Nephron progenitor cell (in vitro differentiated cells): ENCODE results near the gene SLC6A3.

Experiments used
- DNase-seq: peaks from one replicate; pipeline ENCODE4 v3.0.0; 2021
- H3K27ac Mint-ChIP-seq: 2 replicates; pipeline ENCODE4 v1.8.0; 2021; ENCODE audit warnings: mild to moderate bottlenecking, moderate library complexity, mixed read lengths
- H3K27me3 Mint-ChIP-seq: 2 replicates; pipeline ENCODE4 v1.8.0; 2021; ENCODE audit warnings: mild to moderate bottlenecking, low read depth, mixed read lengths; ENCODE audit not compliant: poor library complexity
- H3K36me3 Mint-ChIP-seq: 2 replicates; pipeline ENCODE4 v1.8.0; 2021; ENCODE audit warnings: low read depth, mixed read lengths
- H3K4me1 Mint-ChIP-seq: 2 replicates; pipeline ENCODE4 v1.8.0; 2021; ENCODE audit warnings: mixed read lengths
- H3K4me3 Mint-ChIP-seq: 2 replicates; pipeline ENCODE4 v1.8.0; 2021; ENCODE audit warnings: mild to moderate bottlenecking, moderate library complexity, mixed read lengths
- H3K9me3 Mint-ChIP-seq: 2 replicates; pipeline ENCODE4 v1.8.0; 2021; ENCODE audit warnings: mild to moderate bottlenecking, moderate library complexity, mixed read lengths
- TF ChIP-seq, protein P1 (sequence below): fragments of 200-600 bp; sonication (generic); IDR thresholded peaks from 2 replicates; pipeline ENCODE4 v1.5.0; 2021; ENCODE audit warnings: antibody characterized with exemption

Gene SLC6A3

DNA sequence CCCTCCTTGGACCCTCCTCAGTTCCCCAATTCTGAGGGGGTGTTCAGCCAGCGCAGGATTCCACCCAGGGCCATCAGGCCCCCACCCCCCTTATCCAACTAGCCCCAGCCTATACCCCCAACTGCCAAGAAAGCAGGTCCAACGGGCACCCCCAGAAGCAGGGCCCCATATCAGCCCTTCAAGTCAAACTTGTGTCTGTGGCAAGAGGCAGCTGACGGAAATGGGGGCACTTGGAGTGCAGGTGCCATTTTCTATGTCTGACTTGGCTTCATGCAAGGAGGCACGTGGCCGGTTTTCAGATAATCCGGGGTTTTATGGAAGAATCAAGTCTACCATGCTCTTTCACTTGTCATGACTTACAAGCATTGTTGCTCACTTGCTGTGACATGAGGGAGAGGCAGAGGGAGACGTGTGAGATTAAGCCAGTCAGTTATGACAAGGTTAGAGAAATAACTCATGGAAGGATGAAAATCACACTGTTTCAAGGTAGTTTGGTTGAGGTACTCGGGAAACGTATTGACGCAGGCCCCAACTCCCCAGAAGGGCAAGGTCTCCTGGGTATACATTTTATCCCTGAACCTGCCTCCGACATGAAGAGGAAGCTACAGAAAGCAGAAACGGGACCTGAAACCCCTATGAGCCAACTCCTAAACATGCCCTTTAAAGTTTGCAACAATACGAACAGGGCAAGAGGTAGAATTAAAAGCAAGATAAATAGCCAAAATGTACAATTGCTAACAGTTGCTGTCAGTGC, 73.8 kb downstream of the SLC6A3 start:
- peaks cover 56% of the 10 kb centered on the region for H3K27me3 Mint-ChIP-seq
- TF ChIP-seq, protein P1, sequence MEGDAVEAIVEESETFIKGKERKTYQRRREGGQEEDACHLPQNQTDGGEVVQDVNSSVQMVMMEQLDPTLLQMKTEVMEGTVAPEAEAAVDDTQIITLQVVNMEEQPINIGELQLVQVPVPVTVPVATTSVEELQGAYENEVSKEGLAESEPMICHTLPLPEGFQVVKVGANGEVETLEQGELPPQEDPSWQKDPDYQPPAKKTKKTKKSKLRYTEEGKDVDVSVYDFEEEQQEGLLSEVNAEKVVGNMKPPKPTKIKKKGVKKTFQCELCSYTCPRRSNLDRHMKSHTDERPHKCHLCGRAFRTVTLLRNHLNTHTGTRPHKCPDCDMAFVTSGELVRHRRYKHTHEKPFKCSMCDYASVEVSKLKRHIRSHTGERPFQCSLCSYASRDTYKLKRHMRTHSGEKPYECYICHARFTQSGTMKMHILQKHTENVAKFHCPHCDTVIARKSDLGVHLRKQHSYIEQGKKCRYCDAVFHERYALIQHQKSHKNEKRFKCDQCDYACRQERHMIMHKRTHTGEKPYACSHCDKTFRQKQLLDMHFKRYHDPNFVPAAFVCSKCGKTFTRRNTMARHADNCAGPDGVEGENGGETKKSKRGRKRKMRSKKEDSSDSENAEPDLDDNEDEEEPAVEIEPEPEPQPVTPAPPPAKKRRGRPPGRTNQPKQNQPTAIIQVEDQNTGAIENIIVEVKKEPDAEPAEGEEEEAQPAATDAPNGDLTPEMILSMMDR, result no peak
- no peak overlapping the region for H3K27ac Mint-ChIP-seq
- no peaks in the 10 kb centered on the region for H3K4me1 Mint-ChIP-seq
- no peak for DNase-seq
- H3K36me3 Mint-ChIP-seq, result no peaks in the 10 kb centered on the region
- no peaks in the 10 kb centered on the region for H3K9me3 Mint-ChIP-seq
- no peak overlapping the region for H3K4me3 Mint-ChIP-seq

DNA sequence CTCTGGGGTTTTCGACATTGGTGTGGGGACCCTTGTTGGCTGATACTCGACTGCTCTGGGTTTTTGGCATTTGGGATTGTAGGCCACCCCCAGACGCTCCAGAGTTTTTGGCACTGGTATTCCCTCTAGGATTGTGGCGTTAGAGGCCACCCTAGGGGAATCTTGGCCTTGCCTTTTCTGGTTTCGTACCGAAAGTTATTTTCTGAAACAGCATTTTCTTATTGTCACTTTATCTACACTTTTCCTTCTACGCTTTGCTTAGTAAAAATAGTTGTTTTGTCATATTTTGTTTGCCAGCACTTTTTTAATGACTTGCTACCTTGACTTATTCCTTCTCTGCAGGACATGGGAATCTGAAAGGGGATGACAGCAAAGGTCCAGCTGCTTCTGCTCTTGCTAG, 75.2 kb downstream of the SLC6A3 start:
- no peak overlapping the region for H3K4me3 Mint-ChIP-seq
- no peaks in the 10 kb centered on the region for H3K4me1 Mint-ChIP-seq
- DNase-seq, result no peak
- H3K36me3 Mint-ChIP-seq, result no peaks in the 10 kb centered on the region
- peaks cover 57% of the 10 kb centered on the region for H3K27me3 Mint-ChIP-seq
- H3K27ac Mint-ChIP-seq, result no peak overlapping the region
- H3K9me3 Mint-ChIP-seq, result no peaks in the 10 kb centered on the region
- TF ChIP-seq, protein P1, result no peak

DNA sequence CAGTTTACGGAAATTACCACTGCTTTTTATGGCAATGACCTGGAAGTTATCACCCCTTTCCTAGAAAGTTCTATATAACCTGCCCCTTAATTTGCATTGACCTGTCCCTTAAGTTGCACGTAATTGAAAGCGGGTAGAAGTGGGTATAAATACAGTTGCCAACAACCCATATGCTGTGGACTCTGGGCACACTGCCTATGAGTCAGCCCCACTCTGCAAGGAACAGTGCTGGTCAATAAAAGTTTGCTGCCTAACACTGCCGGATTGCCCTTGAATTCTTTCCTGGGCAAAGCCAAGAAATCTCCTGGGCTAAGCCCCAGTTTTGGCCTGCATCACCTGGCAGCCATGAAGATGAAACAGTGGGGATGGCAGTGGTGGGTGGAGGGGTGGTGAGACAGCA, 76.5 kb downstream of the SLC6A3 start:
- TF ChIP-seq, protein P1, result no peak
- Mint-ChIP-seq H3K4me3 (no peak overlapping the region), H3K4me1 (no peaks in the 10 kb centered on the region), H3K27ac (no peak overlapping the region), H3K36me3 (no peaks in the 10 kb centered on the region), H3K9me3 (no peaks in the 10 kb centered on the region), H3K27me3 (peaks cover 63% of the 10 kb centered on the region)
- DNase-seq, result no peak

DNA sequence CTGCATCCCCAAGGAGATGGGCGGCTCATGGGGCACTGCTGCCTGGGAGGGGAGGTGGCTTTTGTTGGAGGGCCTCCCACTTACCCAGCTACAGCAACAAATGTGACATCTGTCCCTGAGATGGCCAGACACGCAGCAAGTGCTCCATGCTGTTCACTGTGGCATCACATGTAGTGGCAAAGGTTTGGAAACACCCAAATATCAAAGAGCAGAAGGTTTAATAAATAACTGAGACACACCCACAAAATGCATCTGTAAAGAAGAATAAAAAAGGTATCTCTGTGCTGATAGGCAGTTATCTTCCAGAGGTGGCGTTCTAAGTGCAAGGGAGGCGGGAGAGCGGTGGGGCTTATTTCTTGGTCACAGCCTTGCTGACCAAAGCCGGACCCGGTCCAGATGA, 77.0 kb downstream of the SLC6A3 start:
- H3K27me3 Mint-ChIP-seq, result peaks cover 63% of the 10 kb centered on the region
- no peak for DNase-seq
- H3K9me3 Mint-ChIP-seq, result no peaks in the 10 kb centered on the region
- H3K36me3 Mint-ChIP-seq, result no peaks in the 10 kb centered on the region
- H3K4me3 Mint-ChIP-seq, result no peak overlapping the region
- TF ChIP-seq, protein P1, result no peak
- H3K4me1 Mint-ChIP-seq, result no peaks in the 10 kb centered on the region
- no peak overlapping the region for H3K27ac Mint-ChIP-seq

DNA sequence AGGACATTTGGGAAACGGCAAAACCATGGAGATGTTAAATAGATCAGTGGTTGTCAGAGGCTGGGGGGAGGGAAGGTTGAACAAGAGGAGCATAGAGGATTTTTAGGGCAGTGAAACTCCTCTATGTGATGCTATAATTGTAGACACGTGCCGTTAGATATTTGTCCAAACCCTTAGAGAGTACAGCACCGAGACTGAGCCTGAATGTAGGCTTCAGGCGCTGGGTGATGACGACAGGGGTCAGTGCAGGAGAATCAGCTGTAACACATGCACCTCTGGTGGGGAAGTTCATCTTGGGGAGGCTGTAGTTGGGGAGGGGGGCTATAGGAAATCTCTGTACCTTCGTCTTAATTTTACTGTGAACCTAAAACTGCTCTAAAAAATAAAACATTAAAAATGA, 78.1 kb downstream of the SLC6A3 start:
- TF ChIP-seq, protein P1, result no peak
- no peaks in the 10 kb centered on the region for H3K4me1 Mint-ChIP-seq
- no peaks in the 10 kb centered on the region for H3K36me3 Mint-ChIP-seq
- no peak overlapping the region for H3K27ac Mint-ChIP-seq
- H3K4me3 Mint-ChIP-seq, result no peak overlapping the region
- H3K27me3 Mint-ChIP-seq, result peaks cover 64% of the 10 kb centered on the region
- H3K9me3 Mint-ChIP-seq, result no peaks in the 10 kb centered on the region
- DNase-seq, result no peak

DNA sequence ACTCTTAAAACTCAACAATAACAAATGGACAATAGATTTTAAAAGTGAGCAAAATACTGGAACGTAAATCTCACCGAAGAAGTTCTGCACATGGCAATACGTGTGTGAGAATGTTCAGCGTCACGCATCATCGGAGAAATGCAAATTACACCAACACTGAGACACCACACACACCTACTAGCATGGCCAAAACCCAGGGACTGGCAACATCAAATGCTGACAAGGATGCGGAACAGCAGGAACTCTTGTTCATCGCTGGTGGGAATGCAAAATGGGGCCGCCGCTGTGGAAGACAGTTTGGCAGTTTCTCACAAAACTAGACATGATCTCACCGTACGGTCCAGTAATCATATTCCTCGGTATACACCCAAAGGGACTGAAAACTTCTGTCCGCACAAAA, 78.7 kb downstream of the SLC6A3 start:
- H3K27me3 Mint-ChIP-seq, result peaks cover 65% of the 10 kb centered on the region
- DNase-seq, result no peak
- H3K4me1 Mint-ChIP-seq, result no peaks in the 10 kb centered on the region
- H3K27ac Mint-ChIP-seq, result no peak overlapping the region
- no peaks in the 10 kb centered on the region for H3K9me3 Mint-ChIP-seq
- no peak overlapping the region for H3K4me3 Mint-ChIP-seq
- no peaks in the 10 kb centered on the region for H3K36me3 Mint-ChIP-seq
- TF ChIP-seq, protein P1, result no peak
